KMS-11 (cell line): ENCODE measurements around the gene INSYN1.
"Not testable (repeated sequence)": the region's sequence is repeated elsewhere in the genome, so short reads cannot be mapped to it uniquely, and the experiment has no call there.

Experiments used
- H2AFZ ChIP-seq: fragments of 200-600 bp; sonication (generic); 2 replicates; pipeline ENCODE4 v1.6.1; 2016; ENCODE audit warnings: antibody characterized with exemption, mixed run types, low read depth
- H3K27ac ChIP-seq: fragments of 200-600 bp; sonication (generic); 2 replicates; pipeline ENCODE4 v1.6.1; 2016; ENCODE audit warnings: mild to moderate bottlenecking, mixed run types
- H3K27me3 ChIP-seq: fragments of 200-600 bp; sonication (generic); 2 replicates; pipeline ENCODE4 v1.6.1; 2017; ENCODE audit warnings: mild to moderate bottlenecking, low read depth, mixed run types, moderate library complexity; ENCODE audit not compliant: insufficient read depth
- H3K36me3 ChIP-seq: fragments of 200-600 bp; sonication (generic); 2 replicates; pipeline ENCODE4 v1.6.1; 2017; ENCODE audit warnings: mild to moderate bottlenecking, mixed run types; ENCODE audit not compliant: insufficient read depth
- H3K4me1 ChIP-seq: fragments of 200-600 bp; sonication (generic); 2 replicates; pipeline ENCODE4 v1.6.1; 2016; ENCODE audit warnings: mild to moderate bottlenecking, low read depth, mixed run types; ENCODE audit not compliant: poor library complexity, severe bottlenecking
- H3K4me2 ChIP-seq: fragments of 200-600 bp; sonication (generic); 2 replicates; pipeline ENCODE4 v1.7.0; 2016; ENCODE audit warnings: mild to moderate bottlenecking, mixed run types
- H3K4me3 ChIP-seq: fragments of 200-600 bp; sonication (generic); IDR thresholded peaks from 2 replicates; pipeline ENCODE4 v1.6.1; 2017; ENCODE audit warnings: low read depth, low read length, mixed read lengths; ENCODE audit not compliant: insufficient read depth
- H3K79me2 ChIP-seq: fragments of 200-600 bp; sonication (generic); 2 replicates; pipeline ENCODE4 v1.6.1; 2016; ENCODE audit warnings: low read depth, mixed run types; ENCODE audit not compliant: insufficient read depth
- H3K9ac ChIP-seq: fragments of 200-600 bp; sonication (generic); 2 replicates; pipeline ENCODE4 v1.6.1; 2016; ENCODE audit warnings: mild to moderate bottlenecking, mixed run types
- H4K20me1 ChIP-seq: fragments of 200-600 bp; sonication (generic); 2 replicates; pipeline ENCODE4 v1.6.1; 2016; ENCODE audit warnings: mild to moderate bottlenecking, mixed run types; ENCODE audit not compliant: insufficient read depth
- TF ChIP-seq, protein P1 (sequence below): fragments of 200-600 bp; sonication (generic); conservative IDR thresholded peaks from 2 replicates; pipeline ENCODE4 v1.6.1; 2017; ENCODE audit warnings: low read depth, mild to moderate bottlenecking, antibody characterized with exemption, low read length, moderate library complexity, mixed read lengths

INSYN1 gene

DNA sequence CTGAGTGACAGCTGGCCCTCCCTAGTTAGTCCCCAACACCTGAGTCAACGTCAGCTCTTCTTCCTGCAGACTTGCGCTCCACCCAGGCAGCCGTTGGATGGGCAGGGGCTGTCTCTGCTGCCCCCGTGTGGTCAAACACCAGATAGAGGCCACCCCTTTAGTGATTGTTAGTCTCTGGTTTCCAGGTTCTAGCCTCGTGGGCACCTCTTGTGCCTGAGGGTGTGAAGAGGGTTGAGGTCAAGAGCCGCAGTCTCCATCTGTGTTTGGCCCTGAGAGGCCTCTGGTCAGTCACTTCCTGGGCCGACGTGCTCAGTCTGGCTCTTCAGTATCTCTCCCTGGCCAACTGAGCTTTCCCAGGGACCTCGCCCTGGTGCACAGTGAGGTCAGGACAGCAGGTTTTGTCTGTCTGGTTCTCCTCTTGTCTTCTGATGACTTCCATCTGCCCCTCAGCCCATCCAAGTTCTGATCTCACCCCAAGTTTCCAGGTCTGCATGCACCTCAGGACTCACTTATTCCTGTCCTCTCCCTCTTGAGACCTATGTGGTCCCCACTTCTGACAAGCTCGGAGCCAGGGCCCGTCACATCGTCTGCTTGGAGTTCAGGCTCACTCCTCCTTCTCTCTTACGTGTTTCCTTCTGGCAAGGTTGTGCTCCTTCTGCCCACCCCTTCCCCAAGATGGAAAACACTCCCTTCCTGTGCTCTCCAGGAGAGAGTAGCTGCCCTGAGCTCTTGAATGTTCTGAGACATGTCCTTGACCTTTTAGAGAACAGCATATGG, 48.1 kb downstream of the INSYN1 start:
- Histone ChIP-seq H3K4me1 (no peaks in the 10 kb centered on the region), H3K79me2 (no peaks in the 10 kb centered on the region), H3K27me3 (no peaks in the 10 kb centered on the region), H3K27ac (no peak overlapping the region), H3K36me3 (no peaks in the 10 kb centered on the region), H4K20me1 (no peaks in the 10 kb centered on the region), H3K4me2 (no peak overlapping the region), H3K9ac (no peak overlapping the region), H3K4me3 (no peak overlapping the region), H2AFZ (no peak overlapping the region)
- TF ChIP-seq, protein P1, sequence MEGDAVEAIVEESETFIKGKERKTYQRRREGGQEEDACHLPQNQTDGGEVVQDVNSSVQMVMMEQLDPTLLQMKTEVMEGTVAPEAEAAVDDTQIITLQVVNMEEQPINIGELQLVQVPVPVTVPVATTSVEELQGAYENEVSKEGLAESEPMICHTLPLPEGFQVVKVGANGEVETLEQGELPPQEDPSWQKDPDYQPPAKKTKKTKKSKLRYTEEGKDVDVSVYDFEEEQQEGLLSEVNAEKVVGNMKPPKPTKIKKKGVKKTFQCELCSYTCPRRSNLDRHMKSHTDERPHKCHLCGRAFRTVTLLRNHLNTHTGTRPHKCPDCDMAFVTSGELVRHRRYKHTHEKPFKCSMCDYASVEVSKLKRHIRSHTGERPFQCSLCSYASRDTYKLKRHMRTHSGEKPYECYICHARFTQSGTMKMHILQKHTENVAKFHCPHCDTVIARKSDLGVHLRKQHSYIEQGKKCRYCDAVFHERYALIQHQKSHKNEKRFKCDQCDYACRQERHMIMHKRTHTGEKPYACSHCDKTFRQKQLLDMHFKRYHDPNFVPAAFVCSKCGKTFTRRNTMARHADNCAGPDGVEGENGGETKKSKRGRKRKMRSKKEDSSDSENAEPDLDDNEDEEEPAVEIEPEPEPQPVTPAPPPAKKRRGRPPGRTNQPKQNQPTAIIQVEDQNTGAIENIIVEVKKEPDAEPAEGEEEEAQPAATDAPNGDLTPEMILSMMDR = peak; percentile 83

DNA sequence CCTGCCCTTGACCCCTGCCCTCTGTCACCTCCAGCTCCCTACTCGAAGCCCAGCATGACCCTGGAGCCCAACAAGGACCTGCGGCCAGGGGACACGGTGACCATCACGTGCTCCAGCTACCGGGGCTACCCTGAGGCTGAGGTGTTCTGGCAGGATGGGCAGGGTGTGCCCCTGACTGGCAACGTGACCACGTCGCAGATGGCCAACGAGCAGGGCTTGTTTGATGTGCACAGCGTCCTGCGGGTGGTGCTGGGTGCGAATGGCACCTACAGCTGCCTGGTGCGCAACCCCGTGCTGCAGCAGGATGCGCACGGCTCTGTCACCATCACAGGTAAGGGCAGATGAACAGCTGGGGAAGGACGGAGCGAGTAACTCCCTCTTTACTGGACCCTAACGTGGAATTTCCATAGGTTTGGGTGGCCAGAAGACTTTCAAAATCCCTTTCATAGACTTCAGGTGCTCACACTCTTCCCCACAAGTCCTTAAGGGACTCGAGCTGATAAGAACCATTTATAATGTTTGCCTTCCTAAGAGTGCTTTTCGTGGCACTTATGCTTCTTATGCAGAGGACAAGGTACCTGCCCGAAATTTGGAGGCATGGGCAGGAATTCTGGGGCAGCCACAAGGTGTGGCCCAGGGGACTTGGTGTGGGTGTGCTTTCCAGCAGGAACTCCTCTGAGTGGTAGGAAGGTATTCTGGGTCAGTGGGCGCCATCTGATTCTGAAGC, 48.8 kb downstream of the INSYN1 start:
- H3K4me3 ChIP-seq = not testable (repeated sequence)

DNA sequence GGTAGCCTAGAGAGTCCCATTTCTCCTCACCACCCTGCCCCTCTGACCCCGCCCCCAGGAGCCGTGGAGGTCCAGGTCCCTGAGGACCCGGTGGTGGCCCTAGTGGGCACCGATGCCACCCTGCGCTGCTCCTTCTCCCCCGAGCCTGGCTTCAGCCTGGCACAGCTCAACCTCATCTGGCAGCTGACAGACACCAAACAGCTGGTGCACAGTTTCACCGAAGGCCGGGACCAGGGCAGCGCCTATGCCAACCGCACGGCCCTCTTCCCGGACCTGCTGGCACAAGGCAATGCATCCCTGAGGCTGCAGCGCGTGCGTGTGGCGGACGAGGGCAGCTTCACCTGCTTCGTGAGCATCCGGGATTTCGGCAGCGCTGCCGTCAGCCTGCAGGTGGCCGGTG, 49.5 kb downstream of the INSYN1 start:
- not testable (repeated sequence) for H2AFZ ChIP-seq, H3K4me1 ChIP-seq, H4K20me1 ChIP-seq, H3K9ac ChIP-seq, H3K27ac ChIP-seq, H3K4me3 ChIP-seq, H3K4me2 ChIP-seq, H3K36me3 ChIP-seq, H3K27me3 ChIP-seq, H3K79me2 ChIP-seq

More for the DNA sequence above, 48.8 kb downstream of the INSYN1 start:
- H2AFZ ChIP-seq, H3K27ac ChIP-seq, H3K4me1 ChIP-seq, H3K36me3 ChIP-seq, H3K27me3 ChIP-seq, H4K20me1 ChIP-seq, H3K79me2 ChIP-seq, H3K9ac ChIP-seq, H3K4me2 ChIP-seq: not testable (repeated sequence)

DNA sequence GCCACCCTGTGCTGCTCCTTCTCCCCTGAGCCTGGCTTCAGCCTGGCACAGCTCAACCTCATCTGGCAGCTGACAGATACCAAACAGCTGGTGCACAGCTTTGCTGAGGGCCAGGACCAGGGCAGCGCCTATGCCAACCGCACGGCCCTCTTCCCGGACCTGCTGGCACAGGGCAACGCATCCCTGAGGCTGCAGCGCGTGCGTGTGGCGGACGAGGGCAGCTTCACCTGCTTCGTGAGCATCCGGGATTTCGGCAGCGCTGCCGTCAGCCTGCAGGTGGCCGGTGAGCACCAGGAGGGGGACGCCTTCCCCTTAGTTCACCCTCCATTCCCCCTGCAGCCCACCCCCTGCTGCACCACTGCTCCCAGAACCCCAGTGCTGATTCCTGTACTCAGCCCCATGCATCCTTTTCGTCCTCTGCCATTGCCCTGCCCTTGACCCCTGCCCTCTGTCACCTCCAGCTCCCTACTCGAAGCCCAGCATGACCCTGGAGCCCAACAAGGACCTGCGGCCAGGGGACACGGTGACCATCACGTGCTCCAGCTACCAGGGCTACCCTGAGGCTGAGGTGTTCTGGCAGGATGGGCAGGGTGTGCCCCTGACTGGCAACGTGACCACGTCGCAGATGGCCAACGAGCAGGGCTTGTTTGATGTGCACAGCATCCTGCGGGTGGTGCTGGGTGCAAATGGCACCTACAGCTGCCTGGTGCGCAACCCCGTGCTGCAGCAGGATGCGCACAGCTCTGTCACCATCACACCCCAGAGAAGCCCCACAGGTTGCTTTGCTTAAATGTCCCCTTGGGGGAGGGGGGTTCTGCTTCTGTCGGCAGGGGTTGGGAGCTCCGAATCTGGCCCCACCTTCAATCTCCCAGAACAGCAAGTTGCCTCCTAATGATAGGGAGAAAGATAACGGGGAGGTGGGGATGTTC, 50.6 kb downstream of the INSYN1 start:
- H3K27me3 ChIP-seq = not testable (repeated sequence)

DNA sequence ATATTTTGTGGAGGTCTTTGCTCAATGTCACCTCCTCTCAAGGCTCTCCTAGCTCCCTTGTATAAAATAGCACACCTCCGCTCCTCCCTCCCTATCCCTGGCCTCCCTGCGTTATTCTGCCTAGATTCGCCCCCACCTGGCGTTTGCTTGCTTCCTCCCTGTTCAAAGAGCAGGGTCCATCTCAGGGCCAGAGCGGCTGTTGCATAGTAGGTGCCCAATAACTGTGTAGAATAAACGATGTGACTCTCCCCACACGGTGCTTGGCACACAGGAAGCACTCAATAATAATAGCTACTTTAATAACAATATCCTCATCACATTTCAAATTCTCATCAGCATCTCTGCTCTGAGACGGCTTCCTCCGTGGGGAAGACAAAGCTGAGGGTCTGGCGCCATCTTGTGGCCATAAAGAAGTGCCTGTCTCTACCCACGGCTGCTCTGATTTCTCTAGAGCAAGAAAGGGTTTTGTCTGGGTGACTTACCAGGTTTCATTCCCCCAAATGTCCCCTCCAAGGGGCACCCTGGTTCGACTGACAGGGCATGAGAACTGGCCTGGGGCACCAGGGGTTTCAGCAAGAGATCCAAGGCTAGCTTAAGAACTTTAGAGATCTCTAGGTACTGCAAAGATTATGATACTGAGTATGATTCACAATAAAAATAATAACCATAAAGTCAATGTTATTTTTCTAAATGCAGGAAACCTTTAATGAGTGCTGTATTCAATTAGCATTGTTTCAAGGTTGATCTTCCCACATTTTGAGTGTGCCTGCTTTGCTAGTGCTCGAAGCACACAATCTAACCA, 52.9 kb downstream of the INSYN1 start:
- Histone ChIP-seq H3K4me3 (no peak overlapping the region), H4K20me1 (no peaks in the 10 kb centered on the region)

More for the DNA sequence above, 50.6 kb downstream of the INSYN1 start:
- H3K27ac ChIP-seq, H3K36me3 ChIP-seq, H4K20me1 ChIP-seq, H2AFZ ChIP-seq, H3K79me2 ChIP-seq, H3K4me3 ChIP-seq, H3K4me1 ChIP-seq, H3K4me2 ChIP-seq, H3K9ac ChIP-seq: not testable (repeated sequence)

More for the DNA sequence above, 52.9 kb downstream of the INSYN1 start:
- no peak overlapping the region for H2AFZ ChIP-seq
- TF ChIP-seq, protein P1 = peak; percentile 89
- H3K27me3 ChIP-seq = no peaks in the 10 kb centered on the region
- no peaks in the 10 kb centered on the region for H3K79me2 ChIP-seq
- H3K4me1 ChIP-seq = no peaks in the 10 kb centered on the region
- no peak overlapping the region for H3K4me2 ChIP-seq
- no peak overlapping the region for H3K9ac ChIP-seq
- H3K36me3 ChIP-seq = no peaks in the 10 kb centered on the region
- no peak overlapping the region for H3K27ac ChIP-seq
